Measurements from ENCODE around the gene ATAD2B. TPM values are rescaled to one million over a fixed set of nuclear protein-coding genes. Genes with fewer than 3 reads are reported as not detected.
"Not testable (repeated sequence)": the region's sequence is repeated elsewhere in the genome, so short reads cannot be mapped to it uniquely, and the experiment has no call there.

Gene ATAD2B
- total RNA-seq, 4 donors from 2014 or later, result 37.1 to 82.7 (median 40.7) TPM

DNA sequence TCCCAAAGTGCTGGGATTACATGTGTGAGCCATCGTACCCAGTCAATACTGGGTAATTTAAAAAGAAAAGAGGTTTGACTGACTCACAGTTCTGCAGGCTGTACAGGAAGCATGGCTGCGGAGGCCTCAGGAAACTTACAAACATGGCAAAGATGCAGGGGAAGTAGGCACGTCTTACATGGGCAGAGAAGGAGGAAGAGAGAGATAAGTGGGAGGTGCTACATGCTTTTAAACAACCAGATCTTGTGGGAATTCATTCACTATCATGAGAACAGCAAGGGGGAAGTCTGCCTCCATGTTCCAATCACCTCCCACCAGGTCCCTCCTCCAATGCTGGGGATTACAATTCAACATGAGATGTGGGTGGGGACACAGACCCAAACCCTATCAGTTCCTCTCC lies 192.5 kb downstream of the ATAD2B start:
- 83 to 91% methylated on average over 2 to 3 of the region's 3 CpGs for WGBS, 2 donors (ENCODE audit: low coverage in 1 of 2)
- intact Hi-C loops (cut with DNase I; ENCODE audit: low total_unique reads), result no loop called here
- no peak overlapping the region for H3K4me3 ChIP-seq
- no peak overlapping the region for H3K27ac ChIP-seq
- H3K4me1 ChIP-seq, result no peaks in the 10 kb centered on the region
- no peaks in the 10 kb centered on the region for H3K9me3 ChIP-seq
- TF ChIP-seq, protein P1, sequence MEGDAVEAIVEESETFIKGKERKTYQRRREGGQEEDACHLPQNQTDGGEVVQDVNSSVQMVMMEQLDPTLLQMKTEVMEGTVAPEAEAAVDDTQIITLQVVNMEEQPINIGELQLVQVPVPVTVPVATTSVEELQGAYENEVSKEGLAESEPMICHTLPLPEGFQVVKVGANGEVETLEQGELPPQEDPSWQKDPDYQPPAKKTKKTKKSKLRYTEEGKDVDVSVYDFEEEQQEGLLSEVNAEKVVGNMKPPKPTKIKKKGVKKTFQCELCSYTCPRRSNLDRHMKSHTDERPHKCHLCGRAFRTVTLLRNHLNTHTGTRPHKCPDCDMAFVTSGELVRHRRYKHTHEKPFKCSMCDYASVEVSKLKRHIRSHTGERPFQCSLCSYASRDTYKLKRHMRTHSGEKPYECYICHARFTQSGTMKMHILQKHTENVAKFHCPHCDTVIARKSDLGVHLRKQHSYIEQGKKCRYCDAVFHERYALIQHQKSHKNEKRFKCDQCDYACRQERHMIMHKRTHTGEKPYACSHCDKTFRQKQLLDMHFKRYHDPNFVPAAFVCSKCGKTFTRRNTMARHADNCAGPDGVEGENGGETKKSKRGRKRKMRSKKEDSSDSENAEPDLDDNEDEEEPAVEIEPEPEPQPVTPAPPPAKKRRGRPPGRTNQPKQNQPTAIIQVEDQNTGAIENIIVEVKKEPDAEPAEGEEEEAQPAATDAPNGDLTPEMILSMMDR (IDR thresholded peaks at IDR 0.05), result no peak
- TF ChIP-seq EP300 (IDR thresholded peaks at IDR 0.05; ENCODE audit: low read depth) (no peak), POLR2A (IDR thresholded peaks at IDR 0.05) (no peak), POLR2AphosphoS5 (IDR thresholded peaks at IDR 0.05) (no peak)
- no peaks in the 10 kb centered on the region for H3K36me3 ChIP-seq
- DNase-seq, result no peak
- H3K27me3 ChIP-seq, result no peaks in the 10 kb centered on the region
- in situ Hi-C loops (cut with MboI; ENCODE audit: low pct_ligation_motif_present in 1 of 4, low pct_unique_long_range_greater_than_20kb in 1 of 4, low sequenced_read_pairs in 3 of 4), result no loop called here

DNA sequence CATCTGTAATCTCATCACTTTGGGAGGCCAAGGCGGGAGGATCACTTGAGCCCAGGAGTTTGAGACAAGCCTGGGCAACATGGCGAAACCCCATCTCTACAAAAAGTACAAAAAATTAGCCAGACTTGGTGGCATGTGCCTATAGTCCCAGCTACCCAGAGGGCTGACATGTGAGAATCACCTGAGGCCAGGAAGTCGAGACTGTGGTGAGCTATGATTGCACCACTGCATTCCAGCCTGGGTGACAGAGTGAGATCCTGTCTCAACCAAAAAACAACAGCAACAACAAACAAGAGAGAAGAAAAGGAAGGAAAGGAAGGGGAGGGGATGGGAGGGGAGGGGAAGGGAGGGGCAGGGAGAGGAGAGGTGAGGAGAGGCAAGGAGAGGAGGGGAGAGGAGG lies 203.9 kb downstream of the ATAD2B start:
- peaks cover 10 to 12% of the 10 kb centered on the region in 2 donors for H3K9me3 ChIP-seq
- DNase-seq; in situ Hi-C loops (cut with MboI; ENCODE audit: low pct_ligation_motif_present in 1 of 4, low pct_unique_long_range_greater_than_20kb in 1 of 4, low sequenced_read_pairs in 3 of 4); H3K27me3 ChIP-seq; intact Hi-C loops (cut with DNase I; ENCODE audit: low total_unique reads); H3K4me3 ChIP-seq; H3K4me1 ChIP-seq; H3K36me3 ChIP-seq; H3K27ac ChIP-seq: not testable (repeated sequence)
- WGBS, 2 donors (ENCODE audit: low coverage in 1 of 2), result 80 to 97% methylated on average over 1 to 3 of the region's 3 CpGs

DNA sequence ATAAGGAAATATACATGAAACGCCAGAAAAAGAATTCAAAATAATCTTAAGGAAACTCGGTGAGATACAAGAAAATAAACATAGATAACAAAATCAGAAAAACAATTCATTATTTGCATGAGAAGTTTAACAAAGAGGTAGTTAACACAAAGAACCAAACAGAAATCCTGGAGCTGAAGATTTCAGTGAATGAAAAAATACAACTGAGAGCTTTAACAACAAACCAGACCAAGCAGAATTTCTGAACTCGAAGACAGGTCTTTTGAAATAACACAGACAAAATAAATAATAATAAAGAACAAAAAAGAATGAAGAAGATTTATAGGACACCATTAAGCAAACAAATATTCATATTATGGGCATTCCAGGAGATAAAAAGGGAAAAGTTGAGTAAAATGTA lies 204.7 kb downstream of the ATAD2B start:
- no peak for TF ChIP-seq POLR2A (IDR thresholded peaks at IDR 0.05)
- Histone ChIP-seq H3K27me3 (no peaks in the 10 kb centered on the region), H3K9me3 (peaks cover 10 to 12% of the 10 kb centered on the region in 2 donors), H3K36me3 (peaks cover 0 to 8% (median 2%) of the 10 kb centered on the region in 4 donors), H3K27ac (no peak overlapping the region), H3K4me1 (no peaks in the 10 kb centered on the region), H3K4me3 (no peak overlapping the region)
- in situ Hi-C loops (cut with MboI; ENCODE audit: low pct_ligation_motif_present in 1 of 4, low pct_unique_long_range_greater_than_20kb in 1 of 4, low sequenced_read_pairs in 3 of 4), result no loop called here
- 95 to 100% methylated on average over 3 of the region's 3 CpGs for WGBS, 2 donors (ENCODE audit: low coverage in 1 of 2)
- no peak for DNase-seq
- intact Hi-C loops (cut with DNase I; ENCODE audit: low total_unique reads), result no loop called here

DNA sequence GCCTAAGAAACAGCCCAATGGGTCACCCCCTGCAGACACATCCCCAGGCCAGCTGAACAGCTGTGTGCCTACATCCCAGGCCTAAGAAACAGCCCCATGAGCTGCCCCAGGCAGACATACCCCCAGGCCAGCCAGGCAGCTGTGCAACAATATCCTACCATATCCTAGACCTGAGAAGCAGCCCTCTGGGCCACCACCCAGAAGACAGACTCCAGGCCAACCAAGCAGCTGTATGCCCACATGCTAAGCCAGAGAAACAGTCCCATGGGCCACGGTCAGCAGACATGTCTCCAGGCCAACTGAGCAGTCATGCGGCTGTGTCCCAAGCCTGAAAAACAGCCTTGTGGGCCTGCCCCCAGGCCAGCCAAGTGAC lies 205.5 kb downstream of the ATAD2B start:
- no peak for DNase-seq
- no peaks in the 10 kb centered on the region for H3K27me3 ChIP-seq
- H3K4me3 ChIP-seq, result no peak overlapping the region
- H3K27ac ChIP-seq, result no peak overlapping the region
- WGBS, 2 donors (ENCODE audit: low coverage in 1 of 2), result 100% methylated on average over 2 of the region's 2 CpGs; no CpG with 5 or more reads in 1 of the 2 donors
- no peaks in the 10 kb centered on the region for H3K4me1 ChIP-seq
- peaks cover 0 to 8% (median 2%) of the 10 kb centered on the region in 4 donors for H3K36me3 ChIP-seq
- TF ChIP-seq POLR2AphosphoS5 (IDR thresholded peaks at IDR 0.05) (no peak), EP300 (IDR thresholded peaks at IDR 0.05; ENCODE audit: low read depth) (no peak), POLR2A (IDR thresholded peaks at IDR 0.05) (no peak)
- TF ChIP-seq, protein P1 (IDR thresholded peaks at IDR 0.05), result no peak
- H3K9me3 ChIP-seq, result peaks cover 10 to 12% of the 10 kb centered on the region in 2 donors
- in situ Hi-C loops (cut with MboI; ENCODE audit: low pct_ligation_motif_present in 1 of 4, low pct_unique_long_range_greater_than_20kb in 1 of 4, low sequenced_read_pairs in 3 of 4), result no loop called here
- intact Hi-C loops (cut with DNase I; ENCODE audit: low total_unique reads), result no loop called here

DNA sequence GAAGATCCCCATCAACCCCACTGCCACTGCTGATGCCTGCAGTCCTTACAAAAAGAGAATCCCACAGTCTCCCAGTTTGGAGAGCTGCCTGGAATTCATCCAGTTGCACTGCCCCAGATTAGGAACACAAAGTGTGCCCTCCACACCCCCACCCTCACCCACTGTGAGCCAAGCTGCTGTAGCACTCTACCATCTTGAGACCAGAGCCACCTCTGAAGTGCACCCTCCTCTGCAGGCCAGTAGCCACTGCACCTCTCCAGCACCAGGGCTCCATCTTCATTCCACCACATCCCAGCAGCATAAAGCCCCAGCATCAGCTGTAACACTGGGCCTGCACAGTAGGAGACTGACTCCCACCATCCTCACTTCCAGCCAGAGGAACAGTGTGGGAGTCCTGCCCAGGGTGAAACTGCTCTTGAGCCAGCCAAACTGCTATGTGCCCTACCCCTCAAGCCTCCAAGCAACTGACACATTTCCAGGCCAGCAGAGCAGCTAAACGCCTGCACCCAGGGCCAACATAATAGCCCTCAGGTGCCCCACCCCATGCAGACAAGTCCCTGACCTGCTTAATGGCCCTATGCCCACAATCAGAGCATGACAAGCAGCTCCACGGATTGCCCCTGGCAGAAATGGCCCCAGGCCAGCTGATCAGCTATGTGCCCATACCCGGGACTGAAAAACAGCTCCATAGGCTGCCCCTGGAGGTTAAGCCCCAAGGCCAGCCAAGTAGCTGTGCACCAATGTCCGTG lies 206.0 kb downstream of the ATAD2B start:
- Histone ChIP-seq H3K9me3 (peaks cover 10 to 12% of the 10 kb centered on the region in 2 donors), H3K27ac (no peak overlapping the region), H3K4me1 (no peaks in the 10 kb centered on the region), H3K27me3 (no peaks in the 10 kb centered on the region), H3K4me3 (no peak overlapping the region), H3K36me3 (peaks cover 0 to 5% (median 2%) of the 10 kb centered on the region in 4 donors)
- 87% methylated on average over 4 of the region's 4 CpGs; no CpG with 5 or more reads in 1 of the 2 donors for WGBS, 2 donors (ENCODE audit: low coverage in 1 of 2)
- TF ChIP-seq POLR2A (IDR thresholded peaks at IDR 0.05) (no peak), EP300 (IDR thresholded peaks at IDR 0.05; ENCODE audit: low read depth) (no peak), POLR2AphosphoS5 (IDR thresholded peaks at IDR 0.05) (no peak)
- intact Hi-C loops (cut with DNase I; ENCODE audit: low total_unique reads) (no loop called here), in situ Hi-C loops (cut with MboI; ENCODE audit: low pct_ligation_motif_present in 1 of 4, low pct_unique_long_range_greater_than_20kb in 1 of 4, low sequenced_read_pairs in 3 of 4) (no loop called here)
- no peak for DNase-seq

All from transverse colon (tissue), 4 donors.